HG03575 (cell line): ENCODE measurements around the gene CATSPERD.

Experiments
- ATAC-seq: cut with Tn5 transposase; IDR thresholded peaks from one replicate; pipeline ENCODE4 v1.9.1; 2021; ENCODE audit not compliant: unreplicated experiment, insufficient number of reproducible peaks, low FRiP score; ENCODE audit errors: extremely low read depth

The CATSPERD gene

DNA sequence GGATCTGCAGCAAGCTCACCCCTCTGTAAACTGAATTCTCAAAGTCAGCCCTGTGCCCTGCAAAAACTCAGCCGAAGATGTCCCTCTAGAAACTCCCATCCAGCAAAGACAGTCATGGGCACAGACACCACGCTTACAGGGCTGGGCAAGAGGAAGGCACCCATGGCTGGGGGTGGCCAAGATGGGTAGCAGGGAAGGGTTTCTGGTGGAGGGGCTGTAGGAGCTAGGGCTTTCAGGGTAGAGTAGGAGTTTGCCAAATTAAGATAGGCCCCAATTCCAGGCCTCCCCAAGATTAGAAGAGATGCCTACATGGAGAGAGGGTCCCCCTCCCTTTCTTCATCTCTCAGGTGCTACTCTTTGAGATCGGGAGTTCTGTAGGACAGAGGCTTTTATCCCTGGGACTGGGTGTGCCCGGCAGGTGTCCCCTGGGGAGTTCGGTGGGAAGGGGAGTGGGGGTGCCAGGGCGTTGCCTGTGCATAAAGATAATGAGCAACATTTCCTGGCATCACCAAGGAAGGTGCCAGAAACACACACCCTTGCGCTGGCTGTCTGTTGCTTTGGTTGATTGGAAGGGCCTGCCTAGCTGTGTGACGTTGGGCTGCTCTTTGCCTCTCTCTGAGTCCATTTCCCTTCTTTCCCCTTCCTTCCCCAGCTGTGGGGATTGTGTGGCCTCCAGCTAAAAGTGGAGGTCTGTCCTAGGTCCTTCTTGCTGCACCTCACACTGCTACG is 93.8 kb downstream of the CATSPERD start:
- ATAC-seq: no peak

DNA sequence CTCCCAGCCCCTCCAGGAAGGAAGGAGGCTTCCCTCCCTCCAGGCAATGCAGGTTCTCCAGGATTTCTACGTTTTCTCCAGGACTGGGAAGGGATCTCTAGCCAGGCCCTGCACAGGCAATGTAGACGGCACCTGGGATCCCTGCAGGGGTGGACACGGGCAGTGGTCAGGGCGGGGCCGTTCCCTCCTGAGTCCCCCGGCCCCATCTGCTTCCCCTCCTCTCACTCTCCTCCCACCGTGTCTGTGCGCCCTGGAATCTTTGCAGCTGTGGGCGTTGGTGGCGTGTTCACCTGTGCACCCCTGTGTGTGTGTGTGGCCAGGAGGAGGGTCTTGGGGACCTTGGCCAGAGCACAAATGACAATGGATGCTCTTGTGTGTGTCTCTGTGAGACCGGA is 94.4 kb downstream of the CATSPERD start:
- ATAC-seq: no peak

DNA sequence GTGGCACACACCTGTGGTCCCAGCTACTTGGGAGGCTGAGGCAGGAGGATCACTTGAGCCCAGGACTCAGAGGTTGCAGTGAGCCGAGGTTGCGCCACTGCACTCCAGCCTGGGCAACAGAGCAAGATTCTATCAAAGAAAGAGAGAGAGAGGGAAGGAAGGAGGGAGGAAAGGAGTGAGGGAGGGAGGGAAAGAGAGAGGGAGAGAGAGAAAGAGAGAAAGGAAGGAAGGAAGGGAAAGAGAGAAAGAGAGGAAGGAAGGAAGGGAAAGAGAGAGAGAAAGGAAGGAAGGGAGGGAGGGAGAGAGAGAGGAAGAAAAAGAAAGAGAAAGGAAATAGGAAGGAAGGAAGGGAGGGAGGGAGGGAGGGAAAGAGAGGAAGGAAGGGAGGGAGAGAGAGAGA is 96.8 kb downstream of the CATSPERD start:
- no peak for ATAC-seq

DNA sequence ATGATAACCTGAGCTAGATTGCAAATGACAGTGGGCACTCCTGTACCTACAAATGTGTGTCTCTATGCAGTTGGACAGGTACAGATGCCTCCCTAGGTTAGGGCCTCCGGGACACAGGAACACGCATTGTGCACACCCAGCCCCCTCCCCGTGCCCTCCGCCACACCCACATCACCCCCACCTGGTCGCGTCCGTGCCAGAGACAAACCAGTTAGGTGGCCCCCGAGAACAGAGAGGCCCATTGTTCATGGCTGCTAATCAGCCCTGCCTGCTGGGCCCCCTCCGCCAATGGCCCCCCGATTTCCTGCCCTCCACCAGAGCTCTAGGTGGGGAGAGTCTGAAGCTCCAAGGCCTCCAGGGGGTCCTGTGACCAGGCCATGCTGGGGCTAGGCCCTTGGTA is 98.2 kb downstream of the CATSPERD start:
- no peak for ATAC-seq

DNA sequence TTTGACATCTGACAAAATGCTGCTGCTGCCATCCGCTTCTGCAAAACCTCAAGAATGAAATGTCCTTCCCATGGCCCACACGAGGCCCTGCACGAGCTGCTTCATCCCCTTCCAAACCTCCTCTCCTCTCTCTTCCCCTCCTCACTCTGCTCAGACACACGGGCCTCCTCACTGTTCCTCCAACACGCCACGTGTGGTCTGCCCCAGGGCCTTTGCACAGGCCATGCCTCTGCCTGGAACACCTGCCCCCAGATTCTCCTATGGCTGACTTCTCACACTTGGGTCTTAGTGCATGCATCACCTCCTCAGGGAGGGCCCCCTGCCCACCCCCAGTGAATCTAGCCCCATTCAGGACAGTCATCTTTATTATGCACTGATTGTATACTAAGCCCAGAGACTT is 100.3 kb downstream of the CATSPERD start:
- no peak for ATAC-seq

DNA sequence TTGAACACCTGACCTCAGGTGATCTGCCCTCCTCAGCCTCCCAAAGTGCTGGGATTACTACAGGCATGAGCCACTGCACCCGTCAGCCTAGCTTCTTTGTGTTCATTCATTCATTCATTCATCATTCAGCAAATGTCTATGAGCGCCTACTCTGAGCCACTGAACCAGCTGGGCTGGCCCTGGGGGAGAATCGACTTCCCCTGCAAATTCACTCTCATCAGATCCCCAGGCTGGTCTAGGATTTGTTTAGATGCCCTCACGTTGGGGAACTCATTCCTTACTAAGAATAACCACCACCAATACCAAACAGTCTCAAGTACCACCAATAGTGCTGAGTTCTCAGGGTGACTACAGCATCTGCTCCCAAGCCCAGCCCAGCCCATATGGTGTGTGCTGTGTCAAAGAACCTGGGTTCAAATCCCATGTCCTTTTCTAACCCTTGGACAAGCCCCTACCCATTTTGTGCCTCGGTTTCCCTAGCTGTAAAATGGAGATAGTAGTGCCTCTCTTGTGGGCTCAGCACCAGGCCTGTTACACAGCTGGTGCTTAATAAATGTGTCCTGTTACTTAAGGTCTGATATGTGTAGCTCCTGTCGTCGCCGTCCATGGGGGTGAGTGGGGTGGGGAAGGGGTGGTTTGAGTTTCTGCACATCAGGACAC is 101.2 kb downstream of the CATSPERD start:
- no peak for ATAC-seq

DNA sequence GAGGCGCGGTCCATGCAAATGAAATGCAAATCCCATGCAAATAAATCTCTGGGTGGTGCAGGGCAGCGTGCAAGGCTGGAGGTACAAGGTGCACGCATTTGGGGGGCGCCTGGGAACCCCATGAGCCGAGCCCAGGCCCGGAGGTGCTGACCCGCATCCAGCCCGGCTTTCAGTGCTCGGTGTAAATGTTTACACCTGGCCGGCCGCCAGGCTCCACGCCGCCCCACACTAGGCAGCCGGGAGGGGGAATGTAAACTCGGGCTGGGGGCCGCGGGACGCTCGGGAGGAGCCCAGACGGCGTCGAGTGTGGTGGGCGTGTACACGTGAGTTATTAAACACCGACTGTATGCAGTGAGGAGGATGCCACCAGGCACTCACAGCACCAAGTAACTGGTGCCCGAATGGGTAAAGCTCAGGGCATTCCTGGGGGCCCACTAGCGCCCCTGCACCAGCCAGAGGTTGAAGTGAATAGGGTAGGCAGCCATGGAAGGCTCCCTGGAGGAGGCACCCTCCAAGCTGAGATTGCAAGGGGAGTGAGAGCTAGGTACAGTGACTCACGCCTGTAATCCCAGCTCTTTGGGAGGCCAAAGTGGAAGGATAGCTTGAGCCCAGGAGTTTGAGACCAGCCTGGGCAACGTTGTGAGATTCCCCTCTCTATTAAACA is 101.9 kb downstream of the CATSPERD start:
- ATAC-seq: no peak

DNA sequence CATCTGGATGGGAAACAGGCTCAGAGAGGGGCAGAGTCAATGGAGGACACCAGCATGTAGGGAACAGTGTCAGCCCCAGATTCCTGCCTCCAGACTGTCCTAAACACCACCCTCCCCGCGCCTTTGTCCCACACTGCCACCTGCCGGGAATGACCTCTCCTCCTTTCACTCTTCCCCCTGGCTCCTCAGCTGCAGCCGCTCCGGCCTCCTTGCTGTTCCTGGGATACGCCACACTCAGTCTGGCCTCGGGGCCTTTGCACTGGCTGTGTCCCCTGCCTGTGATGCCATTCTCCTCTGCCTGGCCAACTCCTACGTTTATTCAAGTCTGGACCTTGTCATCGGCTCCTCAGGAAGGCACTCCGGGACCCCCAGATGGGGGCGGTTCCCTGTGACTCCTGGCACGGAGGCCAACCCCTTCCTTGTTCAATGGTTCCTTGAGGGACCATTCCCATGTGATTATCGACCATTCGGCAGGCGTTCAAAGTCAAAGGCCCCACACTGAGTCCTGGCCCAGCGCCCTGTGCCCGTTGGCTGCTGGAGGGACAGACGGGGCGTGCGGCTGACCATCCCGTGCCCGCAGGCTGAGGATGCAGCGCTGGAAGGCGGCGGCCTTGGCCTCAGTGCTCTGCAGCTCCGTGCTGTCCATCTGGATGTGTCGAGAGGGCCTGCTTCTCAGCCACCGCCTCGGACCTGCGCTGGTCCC is 103.3 kb downstream of the CATSPERD start:
- ATAC-seq: no peak

DNA sequence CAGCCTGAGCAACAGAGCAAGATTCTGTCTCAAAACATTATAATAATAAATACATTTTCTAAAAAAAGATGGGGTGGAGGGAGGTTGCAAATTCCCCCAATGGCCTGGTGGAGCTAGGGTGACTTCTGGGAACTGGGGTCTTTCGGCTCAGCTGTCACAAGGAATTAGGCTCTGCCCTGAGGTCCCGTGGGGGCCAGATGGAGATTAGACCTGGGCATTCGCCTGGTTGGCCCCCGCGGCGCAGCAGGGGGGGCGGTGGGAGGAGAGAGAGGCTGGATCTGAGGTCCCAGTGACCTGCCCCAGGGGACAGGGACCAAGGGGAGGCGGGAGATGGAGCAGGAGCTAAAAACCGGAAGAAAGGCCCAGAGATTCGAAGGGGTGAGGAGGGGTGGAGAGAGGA is 104.3 kb downstream of the CATSPERD start:
- no peak for ATAC-seq

DNA sequence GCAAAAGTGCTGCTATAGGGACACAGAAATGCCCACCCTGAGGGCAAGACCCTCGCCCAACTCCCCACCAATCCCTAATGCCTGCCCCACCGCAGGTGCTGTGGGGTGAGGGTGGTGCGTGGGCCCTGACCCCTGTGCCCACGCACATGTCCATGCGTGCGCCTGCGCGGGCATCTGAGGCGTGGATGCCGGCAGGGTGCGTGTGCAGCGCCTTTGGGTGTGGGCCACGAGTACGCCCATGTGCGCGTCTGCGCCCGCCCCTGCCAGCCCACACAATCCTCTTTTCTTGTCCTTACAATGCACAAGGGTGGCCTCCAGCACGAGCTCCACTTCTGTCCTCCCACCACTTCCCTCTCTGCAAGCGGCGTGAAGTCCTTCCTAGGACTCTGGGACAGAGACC is 104.7 kb downstream of the CATSPERD start:
- no peak for ATAC-seq

DNA sequence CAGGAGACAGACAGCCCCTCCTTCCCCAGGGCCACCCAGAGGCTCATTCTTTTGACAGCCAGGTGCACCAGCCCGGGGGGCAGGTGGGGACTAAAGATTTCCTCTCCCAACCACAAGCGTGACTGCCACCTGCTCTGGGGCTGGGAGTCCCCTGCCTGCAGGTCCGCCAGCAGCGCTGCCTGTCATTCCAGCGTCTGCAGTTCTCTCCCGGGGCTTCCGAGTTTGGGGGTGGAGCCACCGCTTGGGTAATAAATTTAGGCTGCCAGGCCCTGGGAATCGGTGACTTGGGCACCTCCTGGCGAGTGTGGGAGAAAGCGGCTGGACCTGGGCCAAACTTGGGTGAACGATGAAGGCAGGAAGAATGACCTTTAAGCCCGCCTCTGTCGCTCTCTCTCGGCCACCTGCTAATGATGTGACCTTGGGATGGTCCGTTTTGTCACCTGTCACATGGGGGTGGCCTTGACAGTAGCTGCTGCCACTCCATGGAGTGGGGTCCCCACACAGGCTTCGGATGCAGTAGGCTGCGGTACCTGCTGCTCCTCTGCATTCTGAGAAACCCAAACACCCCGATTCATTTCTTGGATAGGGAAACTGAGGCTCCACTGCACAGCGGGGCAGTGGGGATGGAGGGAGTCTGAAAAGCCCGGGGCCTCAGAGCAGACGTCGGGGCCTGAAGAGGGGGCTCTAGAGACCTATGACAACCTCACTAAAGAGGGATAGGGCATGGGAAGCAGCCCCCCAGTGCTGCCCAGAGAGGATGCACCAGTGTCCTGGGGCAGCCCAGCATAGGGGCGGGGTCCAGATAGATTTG is 106.3 kb downstream of the CATSPERD start:
- ATAC-seq: no peak

DNA sequence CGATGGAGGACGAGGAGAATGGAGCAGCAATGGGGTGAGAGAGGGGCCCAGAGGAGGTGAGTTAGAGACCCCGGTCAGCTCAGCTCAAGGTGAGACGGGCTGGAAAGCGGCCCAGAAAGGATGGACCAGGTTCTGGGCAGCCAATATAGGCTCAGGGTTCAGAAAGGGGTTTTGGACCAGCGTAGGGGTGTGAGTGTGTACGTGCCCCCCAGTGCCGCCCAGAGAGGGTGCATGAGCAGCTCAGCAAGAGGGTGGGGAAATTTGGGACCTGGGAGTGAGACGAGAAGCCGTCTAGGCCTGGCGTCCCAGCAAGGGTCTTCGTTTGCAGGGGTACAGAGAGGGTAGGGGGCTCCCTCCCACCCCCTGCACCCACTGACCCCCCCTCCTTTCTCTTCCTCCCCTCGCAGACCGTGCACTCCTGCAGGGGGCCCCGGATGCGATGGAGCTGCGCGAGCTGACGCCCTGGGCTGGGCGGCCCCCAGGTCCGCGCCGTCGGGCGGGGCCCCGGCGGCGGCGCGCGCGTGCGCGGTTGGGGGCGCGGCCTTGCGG is 107.0 kb downstream of the CATSPERD start:
- ATAC-seq: no peak

DNA sequence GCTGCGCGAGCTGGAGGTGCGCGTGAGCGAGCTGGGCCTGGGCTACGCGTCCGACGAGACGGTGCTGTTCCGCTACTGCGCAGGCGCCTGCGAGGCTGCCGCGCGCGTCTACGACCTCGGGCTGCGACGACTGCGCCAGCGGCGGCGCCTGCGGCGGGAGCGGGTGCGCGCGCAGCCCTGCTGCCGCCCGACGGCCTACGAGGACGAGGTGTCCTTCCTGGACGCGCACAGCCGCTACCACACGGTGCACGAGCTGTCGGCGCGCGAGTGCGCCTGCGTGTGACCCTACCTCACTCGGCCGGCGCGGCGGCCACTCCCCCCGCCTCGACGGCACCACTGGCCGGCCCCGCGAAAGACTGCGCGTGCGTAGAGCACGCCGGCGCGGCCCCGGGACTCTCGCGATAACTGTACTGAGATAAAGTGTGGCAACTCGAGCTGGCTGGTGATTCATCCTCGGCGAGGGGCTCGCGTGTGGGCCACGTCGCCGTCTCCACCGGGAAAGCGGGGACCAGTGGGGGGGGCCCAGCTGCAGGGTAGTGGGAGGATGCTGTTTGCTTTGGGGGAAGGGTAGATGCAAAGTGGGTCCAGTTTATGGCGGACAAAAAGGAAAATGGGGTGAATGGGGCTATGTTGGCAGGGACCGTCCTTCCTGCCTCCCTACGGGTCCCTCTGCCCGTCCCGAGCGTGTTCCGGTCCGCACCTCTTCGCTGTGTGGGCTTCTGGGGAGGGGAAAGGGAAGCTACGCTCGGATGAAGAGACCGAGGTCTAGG is 107.6 kb downstream of the CATSPERD start:
- ATAC-seq: no peak
